Activated CD4-positive, alpha-beta T cell treated with anti-CD3 and anti-CD28 coated beads for 24 hours (primary cell): ENCODE data around the gene CAPN10.

Experiments used
- DNase-seq, 2 donors: peaks; one replicate each; pipeline ENCODE4 v3.0.0-alpha.2; 2020; ENCODE audit warnings: low read depth in 2 of 2

The CAPN10 gene

GRCh38 chr2:240637116-240637900, 50.8 kb downstream of the CAPN10 start:
- no peak for DNase-seq

- no peak for DNase-seq
Measured at GRCh38 chr2:240637901-240638345, 51.4 kb downstream of the CAPN10 start.

- DNase-seq: no peak
Measured at GRCh38 chr2:240638512-240639160, 52.1 kb downstream of the CAPN10 start.

- DNase-seq: no peak
Measured at GRCh38 chr2:240639566-240639965, 53.0 kb downstream of the CAPN10 start.

- DNase-seq: no peak
Measured at GRCh38 chr2:240640939-240641338, 54.4 kb downstream of the CAPN10 start.

- no peak for DNase-seq
Measured at GRCh38 chr2:240642061-240642805, 55.7 kb downstream of the CAPN10 start.

- DNase-seq: no peak
Measured at GRCh38 chr2:240642806-240643092, 56.2 kb downstream of the CAPN10 start.

GRCh38 chr2:240643093-240643810, 56.7 kb downstream of the CAPN10 start:
- no peak for DNase-seq

GRCh38 chr2:240643811-240644150, 57.2 kb downstream of the CAPN10 start:
- no peak for DNase-seq

- no peak for DNase-seq
Measured at GRCh38 chr2:240644171-240644651, 57.7 kb downstream of the CAPN10 start.

GRCh38 chr2:240644859-240645301, 58.3 kb downstream of the CAPN10 start:
- no peak for DNase-seq

- no peak for DNase-seq
Measured at GRCh38 chr2:240645346-240645745, 58.8 kb downstream of the CAPN10 start.

GRCh38 chr2:240645801-240646175, 59.3 kb downstream of the CAPN10 start:
- no peak for DNase-seq

GRCh38 chr2:240646176-240646899, 59.8 kb downstream of the CAPN10 start:
- no peak for DNase-seq

- DNase-seq: no peak
Measured at GRCh38 chr2:240646900-240647502, 60.5 kb downstream of the CAPN10 start.

GRCh38 chr2:240647503-240648154, 61.1 kb downstream of the CAPN10 start:
- no peak for DNase-seq

GRCh38 chr2:240648155-240648649, 61.7 kb downstream of the CAPN10 start:
- DNase-seq: no peak
